ENCODE measurements around the gene TNFAIP6.

TNFAIP6 gene

GRCh38 chr2:151423760-151424159 is 66.4 kb downstream of the TNFAIP6 start:
- no peak for DNase-seq

Data from MV-4-11 (cell line).